H9 (cell line): ENCODE data around the gene SLC12A8. TPM values are rescaled to one million over a fixed set of nuclear protein-coding genes. Genes with fewer than 3 reads are reported as not detected.

ENCODE experiments used
- DNase-seq: peaks from one replicate; pipeline ENCODE4 v3.0.0-alpha.2; 2017
- H2AFZ ChIP-seq: one replicate; pipeline ENCODE4 v1.6.1; 2013; ENCODE audit warnings: mild to moderate bottlenecking, low read length, control low read depth, moderate library complexity
- H2AK5ac ChIP-seq: 2 replicates; pipeline ENCODE4 v1.6.1; 2013; ENCODE audit warnings: low read length, control low read depth, mixed read lengths; ENCODE audit not compliant: insufficient read length
- H2BK120ac ChIP-seq: one replicate; pipeline ENCODE4 v1.6.1; 2013; ENCODE audit warnings: low read depth, mild to moderate bottlenecking, low read length, control low read depth, inconsistent platforms; ENCODE audit not compliant: poor library complexity, severe bottlenecking
- H2BK12ac ChIP-seq: 2 replicates; pipeline ENCODE4 v1.6.1; 2013; ENCODE audit warnings: low read length, control low read depth, mixed read lengths, low read depth; ENCODE audit not compliant: insufficient read length
- H2BK15ac ChIP-seq: 2 replicates; pipeline ENCODE4 v1.6.1; 2013; ENCODE audit warnings: low read depth, low read length, control low read depth
- H2BK20ac ChIP-seq: one replicate; pipeline ENCODE4 v1.6.1; 2013; ENCODE audit warnings: low read depth, mild to moderate bottlenecking, low read length, control low read depth, inconsistent platforms; ENCODE audit not compliant: poor library complexity, severe bottlenecking
- H2BK5ac ChIP-seq: 2 replicates; pipeline ENCODE4 v1.6.1; 2013; ENCODE audit warnings: low read length, control low read depth, mixed read lengths; ENCODE audit not compliant: insufficient read length
- H3K14ac ChIP-seq: 2 replicates; pipeline ENCODE4 v1.6.1; 2013; ENCODE audit warnings: low read length, control low read depth; ENCODE audit not compliant: insufficient read depth
- H3K18ac ChIP-seq: 2 replicates; pipeline ENCODE4 v1.6.1; 2013; ENCODE audit warnings: low read depth, mild to moderate bottlenecking, mixed read lengths, low read length, control low read depth; ENCODE audit not compliant: insufficient read length
- H3K23ac ChIP-seq: 2 replicates; pipeline ENCODE4 v1.6.1; 2013; ENCODE audit warnings: low read length, control low read depth, mixed read lengths, low read depth; ENCODE audit not compliant: insufficient read length
- H3K23me2 ChIP-seq: 2 replicates; pipeline ENCODE4 v1.6.1; 2013; ENCODE audit warnings: low read depth, mild to moderate bottlenecking, mixed read lengths, low read length, control low read depth; ENCODE audit not compliant: insufficient read length, poor library complexity, severe bottlenecking
- H3K27ac ChIP-seq: 2 replicates; pipeline ENCODE4 v1.5.1; 2013; ENCODE audit warnings: low read length, control low read depth, mixed read lengths, low read depth; ENCODE audit not compliant: insufficient read length
- H3K27me3 ChIP-seq: 2 replicates; pipeline ENCODE4 v1.6.1; 2013; ENCODE audit warnings: low read length, control low read depth, inconsistent platforms; ENCODE audit not compliant: insufficient read depth
- H3K4ac ChIP-seq: 2 replicates; pipeline ENCODE4 v1.6.1; 2013; ENCODE audit warnings: low read depth, mild to moderate bottlenecking, control low read depth, inconsistent platforms, low read length, moderate library complexity
- H3K4me1 ChIP-seq: 2 replicates; pipeline ENCODE4 v1.6.1; 2013; ENCODE audit warnings: low read length, control low read depth, inconsistent platforms; ENCODE audit not compliant: insufficient read depth
- H3K4me2 ChIP-seq: 2 replicates; pipeline ENCODE4 v1.6.1; 2013; ENCODE audit warnings: low read length, control low read depth, mixed read lengths; ENCODE audit not compliant: insufficient read length, insufficient read depth
- H3K56ac ChIP-seq: 2 replicates; pipeline ENCODE4 v1.6.1; 2013; ENCODE audit warnings: low read depth, mild to moderate bottlenecking, mixed read lengths, low read length, control low read depth; ENCODE audit not compliant: insufficient read length
- H3K79me1 ChIP-seq: 2 replicates; pipeline ENCODE4 v1.6.1; 2013; ENCODE audit warnings: low read depth, mild to moderate bottlenecking, moderate library complexity, low read length, control low read depth, inconsistent platforms; ENCODE audit not compliant: insufficient read depth, poor library complexity, severe bottlenecking
- H3K79me2 ChIP-seq: 2 replicates; pipeline ENCODE4 v1.6.1; 2013; ENCODE audit warnings: low read length, control low read depth, inconsistent platforms; ENCODE audit not compliant: insufficient read depth
- H3K9ac ChIP-seq: 2 replicates; pipeline ENCODE4 v1.6.1; 2013; ENCODE audit warnings: low read length, control low read depth, mixed read lengths; ENCODE audit not compliant: insufficient read length; ENCODE audit errors: extremely low read depth
- H3K9me3 ChIP-seq: one replicate; pipeline ENCODE4 v1.6.1; 2013; ENCODE audit warnings: low read depth, low read length, inconsistent platforms; ENCODE audit not compliant: control insufficient read depth
- H3T11ph ChIP-seq: one replicate; pipeline ENCODE4 v1.6.1; 2013; ENCODE audit warnings: mild to moderate bottlenecking, low read length, control low read depth, inconsistent platforms
- H4K20me1 ChIP-seq: one replicate; pipeline ENCODE4 v1.6.1; 2013; ENCODE audit not compliant: control insufficient read depth, insufficient read length, insufficient read depth
- H4K5ac ChIP-seq: 2 replicates; pipeline ENCODE4 v1.6.1; 2013; ENCODE audit warnings: low read depth, mild to moderate bottlenecking, mixed read lengths, low read length, control low read depth; ENCODE audit not compliant: insufficient read length
- H4K8ac ChIP-seq: replicated peaks from 2 replicates; pipeline ENCODE4 v1.6.1; 2013; ENCODE audit warnings: low read length, control low read depth, mixed read lengths, low read depth; ENCODE audit not compliant: insufficient read length
- H4K91ac ChIP-seq: 2 replicates; pipeline ENCODE4 v1.6.1; 2013; ENCODE audit warnings: low read depth, mild to moderate bottlenecking, moderate library complexity, mixed read lengths, low read length, control low read depth; ENCODE audit not compliant: insufficient read length
- H3K27ac Mint-ChIP-seq, 3 experiments: 2 replicates in 2 of 3; 3 replicates in 1 of 3; pipeline ENCODE4 v1.8.0; 2020 to 2021; ENCODE audit warnings: mixed read lengths in 3 of 3, mild to moderate bottlenecking in 1 of 3, moderate library complexity in 1 of 3
- H3K27me3 Mint-ChIP-seq: 2 replicates; pipeline ENCODE4 v1.8.0; 2021; ENCODE audit warnings: low read depth, mild to moderate bottlenecking, moderate library complexity, mixed read lengths
- H3K36me3 Mint-ChIP-seq, 3 experiments: 2 replicates in 2 of 3; 3 replicates in 1 of 3; pipeline ENCODE4 v1.8.0; 2020 to 2021; ENCODE audit warnings: low read depth in 3 of 3, mixed read lengths in 3 of 3; ENCODE audit not compliant: insufficient read depth in 1 of 3
- H3K4me1 Mint-ChIP-seq, 2 experiments: 2 replicates each; pipeline ENCODE4 v1.8.0; 2020; ENCODE audit warnings: mixed read lengths in 2 of 2
- H3K4me3 Mint-ChIP-seq, 2 experiments: 2 replicates in 1 of 2; 3 replicates in 1 of 2; pipeline ENCODE4 v1.8.0; 2020 to 2021; ENCODE audit warnings: mild to moderate bottlenecking in 2 of 2, mixed read lengths in 2 of 2, moderate library complexity in 1 of 2
- H3K9me3 Mint-ChIP-seq, 2 experiments: 2 replicates in 1 of 2; 3 replicates in 1 of 2; pipeline ENCODE4 v1.8.0; 2020; ENCODE audit warnings: mild to moderate bottlenecking in 2 of 2, mixed read lengths in 2 of 2, moderate library complexity in 1 of 2
- CTCF ChIP-seq: fragments of 200-600 bp; sonication (generic); conservative IDR thresholded peaks from 3 replicates; pipeline ENCODE4 v1.8.0; 2021; ENCODE audit warnings: antibody characterized with exemption, mild to moderate bottlenecking
- WGBS: extraction: QIAGEN DNeasy Blood & Tissue Kit; methylation state at CpG from one replicate; pipeline ENCODE4 v1.1.7; 2013; ENCODE audit warnings: missing lambda C conversion rate, low lambda C conversion rate, mixed read lengths; ENCODE audit not compliant: insufficient read length; ENCODE audit errors: extremely low coverage; 5-methylcytosine and 5-hydroxymethylcytosine counted together
- total RNA-seq: library from RNA; stranded (reverse); gene quantifications from 2 replicates; pipeline ENCODE4 v1.2.1, GENCODE V29; 2021

SLC12A8 gene
- total RNA-seq, 1 experiment from 2014 or later, result 8.2 TPM

GRCh38 chr3:125136966-125137357 is 75.6 kb downstream of the SLC12A8 start:
- H2AK5ac ChIP-seq, result no peak overlapping the region
- H3K4ac ChIP-seq, result no peak overlapping the region
- no peak overlapping the region for H2BK12ac ChIP-seq
- no peaks in the 10 kb centered on the region for H3K79me2 ChIP-seq
- H3K23ac ChIP-seq, result no peak overlapping the region
- no peak overlapping the region for H2BK5ac ChIP-seq
- no peak overlapping the region for H3K56ac ChIP-seq
- no peak overlapping the region for H3K4me2 ChIP-seq
- H2AFZ ChIP-seq, result no peak overlapping the region
- WGBS, result no CpG with 5 or more reads among the region's 7 CpGs
- no peak overlapping the region for H3K14ac ChIP-seq
- H3K4me1 ChIP-seq, result no peaks in the 10 kb centered on the region
- DNase-seq, result no peak
- H3K27ac ChIP-seq, result no peak overlapping the region
- no peak overlapping the region for H3T11ph ChIP-seq
- H3K27me3 ChIP-seq, result no peaks in the 10 kb centered on the region
- no peaks in the 10 kb centered on the region for H3K9me3 ChIP-seq
- H3K4me3 Mint-ChIP-seq, result no peak overlapping the region
- H2BK15ac ChIP-seq, result no peak overlapping the region
- H3K36me3 Mint-ChIP-seq, result peaks cover 0 to 7% (median 6%) of the 10 kb centered on the region in 3 experiments; a peak in 4 of 7 replicates
- H4K5ac ChIP-seq, result no peak overlapping the region
- H3K4me1 Mint-ChIP-seq, result peaks cover 2 to 14% of the 10 kb centered on the region in 2 experiments; a peak in 3 of 4 replicates
- no peak for TF ChIP-seq CTCF
- no peaks in the 10 kb centered on the region for H4K20me1 ChIP-seq
- H3K27ac Mint-ChIP-seq, result no peak overlapping the region
- no peaks in the 10 kb centered on the region for H3K79me1 ChIP-seq
- no peak overlapping the region for H2BK20ac ChIP-seq
- no peaks in the 10 kb centered on the region for H3K9me3 Mint-ChIP-seq
- no peak overlapping the region for H3K9ac ChIP-seq
- no peak overlapping the region for H2BK120ac ChIP-seq
- H3K27me3 Mint-ChIP-seq, result peaks cover 15% of the 10 kb centered on the region
- no peak overlapping the region for H3K18ac ChIP-seq
- peaks cover 3% of the 10 kb centered on the region for H3K23me2 ChIP-seq
- H4K8ac ChIP-seq, result no peak overlapping the region
- no peak overlapping the region for H4K91ac ChIP-seq
